ENCODE results near the gene TMEM184B.

TMEM184B gene

GRCh38 chr22:38276166-38276565 is 3.4 kb upstream of the TMEM184B start:
- no peak for DNase-seq (ENCODE audit: low read depth in 2 of 2)

GRCh38 chr22:38273135-38273826 is 471 bp upstream of the TMEM184B start:
- DNase-seq (ENCODE audit: low read depth in 2 of 2) = no peak

GRCh38 chr22:38271927-38272372 is 860 bp downstream of the TMEM184B start:
- DNase-seq (ENCODE audit: low read depth in 2 of 2) = no peak

- DNase-seq (ENCODE audit: low read depth in 2 of 2) = no peak
These were observed 1.7 kb downstream of the TMEM184B start for GRCh38 chr22:38271101-38271500.

- DNase-seq (ENCODE audit: low read depth in 2 of 2) = no peak
These were observed 2.5 kb downstream of the TMEM184B start for GRCh38 chr22:38270091-38270992.

- no peak for DNase-seq (ENCODE audit: low read depth in 2 of 2)
These were observed 3.3 kb downstream of the TMEM184B start for GRCh38 chr22:38269466-38269865.

GRCh38 chr22:38267086-38267485 is 5.7 kb downstream of the TMEM184B start:
- DNase-seq (ENCODE audit: low read depth in 2 of 2) = no peak

GRCh38 chr22:38266120-38266519 is 6.7 kb downstream of the TMEM184B start:
- DNase-seq (ENCODE audit: low read depth in 2 of 2) = no peak

GRCh38 chr22:38264322-38264843 is 8.4 kb downstream of the TMEM184B start:
- DNase-seq (ENCODE audit: low read depth in 2 of 2) = no peak

GRCh38 chr22:38262051-38262795 is 10.6 kb downstream of the TMEM184B start:
- peak; percentile 7 to 48 for DNase-seq (ENCODE audit: low read depth in 2 of 2)

- no peak for DNase-seq (ENCODE audit: low read depth in 2 of 2)
These were observed 11.8 kb downstream of the TMEM184B start for GRCh38 chr22:38260761-38261681.

- DNase-seq (ENCODE audit: low read depth in 2 of 2) = no peak
These were observed 13.4 kb downstream of the TMEM184B start for GRCh38 chr22:38259370-38259769.

- no peak for DNase-seq (ENCODE audit: low read depth in 2 of 2)
These were observed 13.9 kb downstream of the TMEM184B start for GRCh38 chr22:38258895-38259294.

GRCh38 chr22:38257650-38258250 is 15.1 kb downstream of the TMEM184B start:
- no peak for DNase-seq (ENCODE audit: low read depth in 2 of 2)

- no peak for DNase-seq (ENCODE audit: low read depth in 2 of 2)
These were observed 15.6 kb downstream of the TMEM184B start for GRCh38 chr22:38257181-38257580.

GRCh38 chr22:38255697-38256096 is 17.1 kb downstream of the TMEM184B start:
- no peak for DNase-seq (ENCODE audit: low read depth in 2 of 2)

GRCh38 chr22:38251341-38251692 is 21.5 kb downstream of the TMEM184B start:
- DNase-seq (ENCODE audit: low read depth in 2 of 2) = no peak

- DNase-seq (ENCODE audit: low read depth in 2 of 2) = no peak
These were observed 22.0 kb downstream of the TMEM184B start for GRCh38 chr22:38250643-38251340.

GRCh38 chr22:38249803-38250642 is 22.8 kb downstream of the TMEM184B start:
- no peak for DNase-seq (ENCODE audit: low read depth in 2 of 2)
